GM21723 (cell line): ENCODE results near the gene CREB3L2.
A peak's percentile ranks its signal among the peaks of the same experiment; 100 is the strongest.
"Not testable (repeated sequence)": the region's sequence is repeated elsewhere in the genome, so short reads cannot be mapped to it uniquely, and the experiment has no call there.

ENCODE experiments used
- ATAC-seq: cut with Tn5 transposase; IDR thresholded peaks from one replicate; pipeline ENCODE4 v1.9.1; 2021; ENCODE audit warnings: mild to moderate bottlenecking, moderate library complexity; ENCODE audit not compliant: unreplicated experiment

The CREB3L2 gene

GRCh38 chr7:137974766-137975165, 27.1 kb downstream of the CREB3L2 start:
- ATAC-seq: no peak

GRCh38 chr7:137970253-137970975, 31.5 kb downstream of the CREB3L2 start:
- ATAC-seq: no peak

GRCh38 chr7:137969828-137970227, 32.1 kb downstream of the CREB3L2 start:
- ATAC-seq: no peak

GRCh38 chr7:137968890-137969289, 33.0 kb downstream of the CREB3L2 start:
- no peak for ATAC-seq

- not testable (repeated sequence) for ATAC-seq
Measured at GRCh38 chr7:137968339-137968738, 33.5 kb downstream of the CREB3L2 start.

- ATAC-seq: no peak
Measured at GRCh38 chr7:137967143-137968018, 34.5 kb downstream of the CREB3L2 start.

- ATAC-seq: no peak
Measured at GRCh38 chr7:137966641-137967142, 35.2 kb downstream of the CREB3L2 start.

- no peak for ATAC-seq
Measured at GRCh38 chr7:137965942-137966640, 35.8 kb downstream of the CREB3L2 start.

- no peak for ATAC-seq
Measured at GRCh38 chr7:137964824-137965545, 36.9 kb downstream of the CREB3L2 start.

- ATAC-seq: no peak
Measured at GRCh38 chr7:137962875-137963507, 38.9 kb downstream of the CREB3L2 start.

GRCh38 chr7:137962491-137962874, 39.4 kb downstream of the CREB3L2 start:
- no peak for ATAC-seq

GRCh38 chr7:137961200-137962177, 40.4 kb downstream of the CREB3L2 start:
- peak; percentile 69 for ATAC-seq

- no peak for ATAC-seq
Measured at GRCh38 chr7:137960020-137960419, 41.9 kb downstream of the CREB3L2 start.

- ATAC-seq: peak; percentile 46
Measured at GRCh38 chr7:137958470-137959431, 43.1 kb downstream of the CREB3L2 start.

GRCh38 chr7:137957887-137958286, 44.0 kb downstream of the CREB3L2 start:
- ATAC-seq: no peak

GRCh38 chr7:137956591-137956990, 45.3 kb downstream of the CREB3L2 start:
- no peak for ATAC-seq

- ATAC-seq: no peak
Measured at GRCh38 chr7:137956183-137956582, 45.7 kb downstream of the CREB3L2 start.

- no peak for ATAC-seq
Measured at GRCh38 chr7:137954614-137955013, 47.3 kb downstream of the CREB3L2 start.
